ENCODE measurements around the gene WNT7A.

- TF ChIP-seq REST (IDR thresholded peaks at IDR 0.05) (no peak), YY1 (IDR thresholded peaks at IDR 0.05) (no peak), TAF1 (conservative IDR thresholded peaks at IDR 0.05) (no peak), RAD21 (IDR thresholded peaks at IDR 0.05) (no peak), JUND (IDR thresholded peaks at IDR 0.05) (no peak), NR2F2 (IDR thresholded peaks at IDR 0.05) (no peak), RXRA (IDR thresholded peaks at IDR 0.05) (no peak), ATF3 (IDR thresholded peaks at IDR 0.05) (no peak), GABPA (IDR thresholded peaks at IDR 0.05 in 1 of 2, conservative IDR thresholded peaks at IDR 0.05 in 1 of 2) (peak in 1 of 2 donors; percentile 80)
- TF ChIP-seq, protein P1, sequence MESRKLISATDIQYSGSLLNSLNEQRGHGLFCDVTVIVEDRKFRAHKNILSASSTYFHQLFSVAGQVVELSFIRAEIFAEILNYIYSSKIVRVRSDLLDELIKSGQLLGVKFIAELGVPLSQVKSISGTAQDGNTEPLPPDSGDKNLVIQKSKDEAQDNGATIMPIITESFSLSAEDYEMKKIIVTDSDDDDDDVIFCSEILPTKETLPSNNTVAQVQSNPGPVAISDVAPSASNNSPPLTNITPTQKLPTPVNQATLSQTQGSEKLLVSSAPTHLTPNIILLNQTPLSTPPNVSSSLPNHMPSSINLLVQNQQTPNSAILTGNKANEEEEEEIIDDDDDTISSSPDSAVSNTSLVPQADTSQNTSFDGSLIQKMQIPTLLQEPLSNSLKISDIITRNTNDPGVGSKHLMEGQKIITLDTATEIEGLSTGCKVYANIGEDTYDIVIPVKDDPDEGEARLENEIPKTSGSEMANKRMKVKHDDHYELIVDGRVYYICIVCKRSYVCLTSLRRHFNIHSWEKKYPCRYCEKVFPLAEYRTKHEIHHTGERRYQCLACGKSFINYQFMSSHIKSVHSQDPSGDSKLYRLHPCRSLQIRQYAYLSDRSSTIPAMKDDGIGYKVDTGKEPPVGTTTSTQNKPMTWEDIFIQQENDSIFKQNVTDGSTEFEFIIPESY (IDR thresholded peaks at IDR 0.05), result no peak
- TF ChIP-seq, protein P2, sequence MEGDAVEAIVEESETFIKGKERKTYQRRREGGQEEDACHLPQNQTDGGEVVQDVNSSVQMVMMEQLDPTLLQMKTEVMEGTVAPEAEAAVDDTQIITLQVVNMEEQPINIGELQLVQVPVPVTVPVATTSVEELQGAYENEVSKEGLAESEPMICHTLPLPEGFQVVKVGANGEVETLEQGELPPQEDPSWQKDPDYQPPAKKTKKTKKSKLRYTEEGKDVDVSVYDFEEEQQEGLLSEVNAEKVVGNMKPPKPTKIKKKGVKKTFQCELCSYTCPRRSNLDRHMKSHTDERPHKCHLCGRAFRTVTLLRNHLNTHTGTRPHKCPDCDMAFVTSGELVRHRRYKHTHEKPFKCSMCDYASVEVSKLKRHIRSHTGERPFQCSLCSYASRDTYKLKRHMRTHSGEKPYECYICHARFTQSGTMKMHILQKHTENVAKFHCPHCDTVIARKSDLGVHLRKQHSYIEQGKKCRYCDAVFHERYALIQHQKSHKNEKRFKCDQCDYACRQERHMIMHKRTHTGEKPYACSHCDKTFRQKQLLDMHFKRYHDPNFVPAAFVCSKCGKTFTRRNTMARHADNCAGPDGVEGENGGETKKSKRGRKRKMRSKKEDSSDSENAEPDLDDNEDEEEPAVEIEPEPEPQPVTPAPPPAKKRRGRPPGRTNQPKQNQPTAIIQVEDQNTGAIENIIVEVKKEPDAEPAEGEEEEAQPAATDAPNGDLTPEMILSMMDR (IDR thresholded peaks at IDR 0.05; ENCODE audit: low read depth, low read length, missing input control), result no peak
Observed at GRCh38 chr3:13895155-13896105, 15.6 kb upstream of the WNT7A start.

Measured in liver (tissue), 3 donors.